ENCODE measurements around the gene KDM5B. TPM values are rescaled to one million over a fixed set of nuclear protein-coding genes. Genes with fewer than 3 reads are reported as not detected.
"Not testable (repeated sequence)": the region's sequence is repeated elsewhere in the genome, so short reads cannot be mapped to it uniquely, and the experiment has no call there.

The KDM5B gene
- total RNA-seq, 2 donors from 2014 or later = 14.6 to 18.5 TPM

DNA sequence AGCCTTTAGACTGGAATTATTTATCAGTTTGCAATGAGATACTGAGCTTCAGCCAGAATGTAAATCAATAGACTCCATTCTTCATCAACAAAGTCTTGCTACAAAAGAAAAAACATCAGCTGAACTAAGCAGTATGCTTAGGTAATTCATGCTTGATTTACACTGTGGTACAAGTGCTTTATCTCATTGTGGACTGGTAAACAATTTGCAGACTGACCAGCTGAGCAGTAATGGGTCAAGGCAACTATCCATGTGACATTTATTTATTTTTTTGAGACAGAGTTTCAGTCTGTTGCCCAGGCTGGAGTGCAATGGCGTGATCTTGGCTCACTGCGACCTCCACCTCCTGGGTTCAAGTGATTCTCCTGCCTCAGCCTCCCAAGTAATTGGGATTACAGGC is 58.2 kb downstream of the KDM5B start:
- Histone ChIP-seq H3K4me1 (no peaks in the 10 kb centered on the region), H3K9me3 (no peaks in the 10 kb centered on the region), H3K36me3 (peaks cover 65% of the 10 kb centered on the region), H3K4me3 (no peak overlapping the region), H3K27me3 (no peaks in the 10 kb centered on the region), H3K27ac (no peak overlapping the region)
- no peak for DNase-seq (ENCODE audit: low spot score)
- TF ChIP-seq, protein P1, sequence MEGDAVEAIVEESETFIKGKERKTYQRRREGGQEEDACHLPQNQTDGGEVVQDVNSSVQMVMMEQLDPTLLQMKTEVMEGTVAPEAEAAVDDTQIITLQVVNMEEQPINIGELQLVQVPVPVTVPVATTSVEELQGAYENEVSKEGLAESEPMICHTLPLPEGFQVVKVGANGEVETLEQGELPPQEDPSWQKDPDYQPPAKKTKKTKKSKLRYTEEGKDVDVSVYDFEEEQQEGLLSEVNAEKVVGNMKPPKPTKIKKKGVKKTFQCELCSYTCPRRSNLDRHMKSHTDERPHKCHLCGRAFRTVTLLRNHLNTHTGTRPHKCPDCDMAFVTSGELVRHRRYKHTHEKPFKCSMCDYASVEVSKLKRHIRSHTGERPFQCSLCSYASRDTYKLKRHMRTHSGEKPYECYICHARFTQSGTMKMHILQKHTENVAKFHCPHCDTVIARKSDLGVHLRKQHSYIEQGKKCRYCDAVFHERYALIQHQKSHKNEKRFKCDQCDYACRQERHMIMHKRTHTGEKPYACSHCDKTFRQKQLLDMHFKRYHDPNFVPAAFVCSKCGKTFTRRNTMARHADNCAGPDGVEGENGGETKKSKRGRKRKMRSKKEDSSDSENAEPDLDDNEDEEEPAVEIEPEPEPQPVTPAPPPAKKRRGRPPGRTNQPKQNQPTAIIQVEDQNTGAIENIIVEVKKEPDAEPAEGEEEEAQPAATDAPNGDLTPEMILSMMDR (IDR thresholded peaks at IDR 0.05) = no peak

DNA sequence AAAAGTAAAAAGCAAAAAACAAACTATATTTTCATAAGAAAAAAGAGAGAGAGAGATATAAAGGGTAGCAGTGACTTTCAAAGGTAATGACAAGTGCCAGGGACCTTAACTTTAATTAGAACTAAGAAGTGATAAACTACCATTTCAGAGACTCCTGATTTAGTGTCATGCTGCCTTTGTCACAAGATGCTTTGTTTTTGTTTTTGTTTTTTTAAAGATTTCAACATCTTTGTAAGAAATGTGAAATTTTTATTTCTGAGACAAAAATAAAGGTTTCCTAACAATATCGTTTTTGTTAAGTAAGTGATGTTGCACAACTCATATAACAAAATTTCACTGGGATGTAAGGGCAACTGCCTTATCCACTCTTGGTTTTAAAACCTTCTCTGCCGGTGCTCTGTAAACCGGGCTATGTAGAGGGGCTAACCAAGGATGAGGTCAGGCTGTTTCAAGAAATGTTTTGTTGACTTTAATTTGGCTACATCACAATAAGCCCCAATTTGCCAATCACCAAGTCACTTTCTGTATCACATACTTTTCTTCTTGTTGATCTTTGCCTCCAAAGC is 62.8 kb downstream of the KDM5B start:
- peaks cover 68% of the 10 kb centered on the region for H3K36me3 ChIP-seq
- H3K27ac ChIP-seq = no peak overlapping the region
- no peak for DNase-seq (ENCODE audit: low spot score)
- no peaks in the 10 kb centered on the region for H3K27me3 ChIP-seq
- H3K9me3 ChIP-seq = no peaks in the 10 kb centered on the region
- TF ChIP-seq, protein P1 (IDR thresholded peaks at IDR 0.05) = no peak
- no peaks in the 10 kb centered on the region for H3K4me1 ChIP-seq
- H3K4me3 ChIP-seq = no peak overlapping the region

DNA sequence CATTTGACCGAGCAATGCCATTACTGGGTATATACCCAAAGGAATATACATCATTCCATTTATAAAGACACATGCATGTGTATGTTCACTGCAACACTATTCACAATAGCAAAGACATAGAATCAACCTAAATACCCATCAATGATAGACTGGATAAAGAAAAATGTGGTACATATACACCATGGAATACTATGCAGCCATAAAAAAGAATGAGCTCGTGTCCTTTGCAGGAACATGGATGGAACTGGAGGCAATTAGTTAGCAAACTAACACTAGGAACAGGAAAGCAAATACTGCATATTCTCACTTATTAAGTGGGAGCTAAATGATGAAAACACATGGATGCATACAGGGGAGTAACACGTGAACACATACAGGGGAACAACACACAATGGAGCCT is 63.5 kb downstream of the KDM5B start:
- H3K9me3 ChIP-seq; H3K27me3 ChIP-seq; H3K4me1 ChIP-seq; H3K27ac ChIP-seq; H3K4me3 ChIP-seq; DNase-seq (ENCODE audit: low spot score): not testable (repeated sequence)
- peaks cover 64% of the 10 kb centered on the region for H3K36me3 ChIP-seq

DNA sequence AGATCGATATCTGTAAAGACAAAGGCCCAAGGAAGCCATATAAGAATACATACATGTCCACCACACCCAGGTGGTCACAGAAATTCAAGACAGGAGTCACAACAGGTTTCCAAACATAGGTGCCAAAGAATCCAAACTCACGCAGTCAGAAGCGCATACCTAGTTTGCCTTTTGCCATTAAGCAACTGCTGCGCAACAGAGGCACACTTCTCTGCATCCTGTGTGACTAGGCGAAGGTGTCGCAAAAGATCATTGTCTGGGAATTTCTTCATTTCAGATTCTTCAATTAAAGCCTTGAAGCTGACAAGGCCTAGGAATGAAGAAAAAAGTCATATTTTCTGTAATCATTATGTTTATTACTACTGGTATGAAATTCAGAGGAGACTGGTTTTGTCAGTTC is 65.7 kb downstream of the KDM5B start:
- DNase-seq (ENCODE audit: low spot score) = no peak
- H3K9me3 ChIP-seq = no peaks in the 10 kb centered on the region
- H3K36me3 ChIP-seq = peaks cover 59% of the 10 kb centered on the region
- H3K27ac ChIP-seq = no peak overlapping the region
- TF ChIP-seq, protein P1 (IDR thresholded peaks at IDR 0.05) = no peak
- no peak overlapping the region for H3K4me3 ChIP-seq
- no peaks in the 10 kb centered on the region for H3K4me1 ChIP-seq
- H3K27me3 ChIP-seq = no peaks in the 10 kb centered on the region

DNA sequence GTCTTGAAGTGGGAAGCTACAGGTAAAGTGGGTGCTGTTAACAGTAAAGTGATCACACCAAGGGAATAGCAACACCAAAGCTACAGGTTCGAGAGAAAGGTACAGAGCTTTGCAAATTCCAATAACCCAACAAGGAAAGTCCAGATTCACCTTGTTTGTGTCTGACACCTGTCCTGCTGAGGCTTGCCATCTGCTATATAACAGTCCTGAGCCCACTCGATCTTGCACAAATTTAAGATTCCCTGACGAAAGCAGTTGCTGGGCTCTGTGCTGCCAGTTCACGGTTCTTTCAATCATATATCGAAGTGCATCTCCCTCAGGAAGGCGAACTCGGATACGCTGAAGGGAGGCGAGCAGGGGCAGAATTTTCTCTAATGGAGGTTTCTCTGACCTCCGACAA is 75.0 kb downstream of the KDM5B start:
- no peak for DNase-seq (ENCODE audit: low spot score)
- TF ChIP-seq, protein P1 (IDR thresholded peaks at IDR 0.05) = no peak
- H3K27ac ChIP-seq = no peak overlapping the region
- no peaks in the 10 kb centered on the region for H3K27me3 ChIP-seq
- no peak overlapping the region for H3K4me3 ChIP-seq
- no peaks in the 10 kb centered on the region for H3K9me3 ChIP-seq
- no peaks in the 10 kb centered on the region for H3K4me1 ChIP-seq
- H3K36me3 ChIP-seq = peaks cover 79% of the 10 kb centered on the region

DNA sequence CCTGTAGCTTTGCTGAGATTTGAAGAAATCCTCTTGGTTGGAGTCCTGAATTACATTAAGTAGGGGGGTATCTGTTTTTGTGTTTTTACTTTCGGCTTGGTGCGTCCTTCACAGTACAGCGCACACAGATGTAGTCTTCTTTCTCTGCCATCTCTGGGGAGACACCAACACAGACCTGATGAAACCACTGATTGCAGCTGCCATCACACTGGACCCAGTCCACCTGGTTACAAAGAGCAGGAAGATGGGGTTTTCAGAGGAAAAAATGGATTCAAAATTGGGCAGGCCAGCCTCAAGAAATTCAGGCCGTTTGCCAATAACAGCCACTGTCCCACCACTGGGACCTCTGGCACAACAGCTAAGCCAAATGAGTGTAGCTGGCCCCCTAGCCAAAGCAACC is 79.3 kb downstream of the KDM5B start:
- H3K36me3 ChIP-seq = peaks cover 59% of the 10 kb centered on the region
- no peaks in the 10 kb centered on the region for H3K9me3 ChIP-seq
- DNase-seq (ENCODE audit: low spot score) = no peak
- H3K27me3 ChIP-seq = no peaks in the 10 kb centered on the region
- TF ChIP-seq, protein P1 (IDR thresholded peaks at IDR 0.05) = no peak
- H3K27ac ChIP-seq = no peak overlapping the region
- no peaks in the 10 kb centered on the region for H3K4me1 ChIP-seq
- H3K4me3 ChIP-seq = no peak overlapping the region
